ENCODE results near the gene FXYD6.

Gene FXYD6

DNA sequence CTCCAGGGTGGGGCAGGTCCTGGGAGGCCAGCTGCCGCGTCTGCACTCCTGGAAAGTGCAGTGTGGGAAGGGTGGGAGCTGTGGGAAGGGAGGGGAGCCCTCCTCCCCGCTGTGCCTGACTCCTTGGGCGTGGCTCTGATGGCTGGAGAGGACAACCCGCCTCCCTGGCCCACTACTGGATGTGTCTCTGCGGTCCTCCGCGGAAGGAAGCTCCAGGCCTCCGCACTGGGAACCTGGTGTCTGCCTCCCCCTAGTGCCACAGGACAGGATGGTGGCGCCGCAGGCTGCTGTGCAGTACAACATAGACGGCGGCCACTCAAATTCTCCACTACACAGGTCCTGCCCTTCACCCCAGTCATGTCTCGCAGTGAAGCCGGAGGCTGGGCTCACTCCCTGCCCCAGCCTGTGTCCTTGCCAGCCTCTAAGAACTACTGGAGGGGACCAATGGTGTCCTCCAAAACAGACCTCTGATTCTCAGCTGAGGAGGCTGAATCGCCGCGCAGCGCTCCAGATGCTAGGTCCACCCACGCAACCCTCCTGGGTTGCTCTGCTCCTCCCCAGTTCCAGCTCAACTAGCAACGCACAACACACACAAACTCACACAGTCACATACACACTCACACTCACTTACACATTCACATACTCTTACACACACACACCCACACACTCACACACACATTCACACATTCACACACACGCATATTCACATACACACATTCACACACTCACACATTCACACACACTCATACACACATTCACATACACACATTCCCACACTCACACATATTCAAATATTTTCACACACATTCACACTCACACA lies 67.0 kb downstream of the FXYD6 start:
- TF ChIP-seq, protein P1, sequence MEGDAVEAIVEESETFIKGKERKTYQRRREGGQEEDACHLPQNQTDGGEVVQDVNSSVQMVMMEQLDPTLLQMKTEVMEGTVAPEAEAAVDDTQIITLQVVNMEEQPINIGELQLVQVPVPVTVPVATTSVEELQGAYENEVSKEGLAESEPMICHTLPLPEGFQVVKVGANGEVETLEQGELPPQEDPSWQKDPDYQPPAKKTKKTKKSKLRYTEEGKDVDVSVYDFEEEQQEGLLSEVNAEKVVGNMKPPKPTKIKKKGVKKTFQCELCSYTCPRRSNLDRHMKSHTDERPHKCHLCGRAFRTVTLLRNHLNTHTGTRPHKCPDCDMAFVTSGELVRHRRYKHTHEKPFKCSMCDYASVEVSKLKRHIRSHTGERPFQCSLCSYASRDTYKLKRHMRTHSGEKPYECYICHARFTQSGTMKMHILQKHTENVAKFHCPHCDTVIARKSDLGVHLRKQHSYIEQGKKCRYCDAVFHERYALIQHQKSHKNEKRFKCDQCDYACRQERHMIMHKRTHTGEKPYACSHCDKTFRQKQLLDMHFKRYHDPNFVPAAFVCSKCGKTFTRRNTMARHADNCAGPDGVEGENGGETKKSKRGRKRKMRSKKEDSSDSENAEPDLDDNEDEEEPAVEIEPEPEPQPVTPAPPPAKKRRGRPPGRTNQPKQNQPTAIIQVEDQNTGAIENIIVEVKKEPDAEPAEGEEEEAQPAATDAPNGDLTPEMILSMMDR (IDR thresholded peaks at IDR 0.05; ENCODE audit: low read depth, low read length, missing control alignments) = peak; percentile 25
- no peak overlapping the region for H3K4me3 ChIP-seq (replicated peaks; ENCODE audit: low read depth, low read length)
- no peak for DNase-seq (ENCODE audit: extremely low read depth, low read depth)

DNA sequence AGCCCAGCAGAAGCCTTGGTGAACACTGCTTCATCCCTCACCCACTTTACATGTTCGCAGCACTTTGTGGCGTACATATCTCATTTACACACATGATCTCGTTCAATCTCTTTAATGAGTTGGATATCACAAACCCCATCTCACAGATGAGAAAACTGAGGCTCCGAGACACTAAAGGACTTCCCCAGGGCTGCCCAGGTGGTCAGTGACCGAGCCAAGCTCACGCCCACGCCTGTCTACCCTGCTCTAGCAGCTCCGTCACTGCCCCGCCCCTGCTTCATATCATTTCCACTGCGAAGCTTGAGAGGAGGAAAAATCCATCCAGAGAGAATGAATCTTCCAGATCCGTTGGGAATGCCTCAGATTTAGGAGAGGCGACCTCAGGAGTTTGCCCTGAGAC lies 67.7 kb downstream of the FXYD6 start:
- H3K4me3 ChIP-seq (replicated peaks; ENCODE audit: low read depth, low read length) = no peak overlapping the region
- no peak for DNase-seq (ENCODE audit: extremely low read depth, low read depth)
- TF ChIP-seq, protein P1 (IDR thresholded peaks at IDR 0.05; ENCODE audit: low read depth, low read length, missing control alignments) = no peak

DNA sequence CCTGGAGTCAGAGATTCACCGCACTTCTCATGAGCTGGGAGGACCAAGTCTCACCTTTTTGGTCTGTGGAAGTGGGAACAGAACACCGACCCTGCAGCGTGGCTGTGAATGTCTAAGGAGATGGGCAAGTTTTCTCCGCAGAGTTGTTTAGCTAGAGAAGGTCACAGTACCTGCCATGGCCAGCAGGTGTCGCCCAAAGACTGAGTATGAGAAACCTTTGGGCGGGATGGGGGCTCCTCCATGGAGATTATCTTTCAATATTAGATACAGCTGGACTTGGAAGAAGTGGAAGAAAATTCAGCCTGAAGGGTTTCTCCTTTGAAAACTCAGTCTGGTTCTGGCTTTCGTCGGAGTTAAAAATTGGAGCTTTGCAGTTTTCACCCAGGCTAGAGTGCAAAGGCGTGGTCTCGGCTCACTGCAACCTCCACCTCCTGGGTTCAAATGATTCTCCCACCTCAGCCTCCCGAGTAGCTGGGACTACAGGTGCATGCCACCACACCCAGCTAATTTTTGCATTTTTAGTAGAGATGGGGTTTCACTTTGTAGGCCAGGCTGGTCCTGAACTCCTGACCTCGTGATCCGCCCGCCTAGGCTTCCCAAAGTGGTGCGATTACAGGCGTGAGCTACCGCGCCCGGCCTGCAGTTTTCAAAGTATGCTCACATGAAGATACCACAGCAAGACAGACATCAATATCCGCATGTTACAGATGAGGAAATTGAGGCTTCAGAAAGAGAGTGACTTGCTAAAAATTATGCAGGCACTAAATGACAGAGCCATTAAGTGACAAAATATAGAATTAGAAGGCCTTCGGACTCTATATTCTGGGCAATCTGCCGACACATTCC lies 68.8 kb downstream of the FXYD6 start:
- H3K4me3 ChIP-seq (replicated peaks; ENCODE audit: low read depth, low read length) = no peak overlapping the region
- TF ChIP-seq, protein P1 (IDR thresholded peaks at IDR 0.05; ENCODE audit: low read depth, low read length, missing control alignments) = peak; percentile 90
- DNase-seq (ENCODE audit: extremely low read depth, low read depth) = no peak

DNA sequence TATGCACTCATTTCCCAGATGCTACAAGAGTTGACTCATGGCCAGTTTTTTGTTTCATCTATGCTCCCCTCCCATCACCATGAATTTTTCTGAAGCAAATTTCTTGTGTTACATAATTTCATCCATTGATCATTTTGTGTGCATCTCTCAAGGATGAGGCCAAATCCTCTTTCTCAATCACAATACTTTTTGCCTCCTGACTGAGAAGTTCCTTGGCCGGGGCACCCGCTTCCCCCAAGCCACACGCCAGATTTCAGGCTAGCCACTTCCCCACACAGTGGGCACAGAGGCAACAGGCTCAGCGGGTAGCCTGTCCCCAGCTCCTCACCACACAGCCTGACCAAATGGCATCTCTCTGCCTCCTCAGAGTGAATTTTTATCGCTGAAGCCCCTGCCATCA lies 69.6 kb downstream of the FXYD6 start:
- TF ChIP-seq, protein P1 (IDR thresholded peaks at IDR 0.05; ENCODE audit: low read depth, low read length, missing control alignments) = no peak
- H3K4me3 ChIP-seq (replicated peaks; ENCODE audit: low read depth, low read length) = no peak overlapping the region
- DNase-seq (ENCODE audit: extremely low read depth, low read depth) = no peak

DNA sequence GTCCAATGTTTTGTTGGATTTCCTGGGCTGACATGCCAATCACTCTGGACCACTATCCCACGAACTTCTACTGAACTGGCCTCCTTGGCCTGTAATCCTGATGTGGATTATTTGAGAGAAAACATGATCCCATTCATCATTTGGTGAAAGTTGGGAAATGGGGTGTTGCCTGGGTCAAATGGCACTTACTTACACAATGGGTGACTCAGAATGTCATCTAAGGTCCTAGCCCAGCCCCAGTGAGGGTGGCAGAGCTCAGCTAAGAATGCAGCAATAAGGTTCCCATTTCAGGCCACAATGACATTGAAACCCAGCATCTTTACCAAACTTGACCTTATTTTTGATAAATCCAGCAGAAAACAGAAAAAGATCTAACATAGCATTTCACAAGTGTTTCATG lies 71.4 kb downstream of the FXYD6 start:
- no peak for DNase-seq (ENCODE audit: extremely low read depth, low read depth)
- TF ChIP-seq, protein P1 (IDR thresholded peaks at IDR 0.05; ENCODE audit: low read depth, low read length, missing control alignments) = no peak
- H3K4me3 ChIP-seq (replicated peaks; ENCODE audit: low read depth, low read length) = no peak overlapping the region

DNA sequence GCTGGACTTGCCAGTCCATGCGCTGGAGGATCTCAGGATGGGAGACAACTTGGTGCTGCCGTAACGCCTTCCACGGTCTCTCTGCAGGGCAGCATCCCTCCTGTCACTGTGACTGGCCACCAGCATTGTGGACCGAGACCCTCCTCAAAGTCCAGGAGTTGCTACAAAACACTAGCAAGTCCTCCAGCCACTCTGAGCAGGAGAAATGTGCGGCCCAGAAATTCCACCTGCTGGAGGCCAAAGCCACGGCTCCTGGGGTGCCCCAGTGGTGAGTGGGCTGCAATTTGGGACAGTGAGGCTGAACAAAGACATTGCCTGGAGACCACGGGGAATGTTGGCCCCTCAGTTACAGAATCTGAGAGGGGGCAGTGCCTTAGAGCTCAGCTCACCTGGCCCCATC lies 72.6 kb downstream of the FXYD6 start:
- H3K4me3 ChIP-seq (replicated peaks; ENCODE audit: low read depth, low read length) = no peak overlapping the region

More for the DNA sequence above, 72.6 kb downstream of the FXYD6 start:
- DNase-seq (ENCODE audit: extremely low read depth, low read depth) = no peak
- TF ChIP-seq, protein P1 (IDR thresholded peaks at IDR 0.05; ENCODE audit: low read depth, low read length, missing control alignments) = no peak

All from HFF-Myc (cell line).